ENCODE results near the gene VTI1A.
"Not testable (repeated sequence)": the region's sequence is repeated elsewhere in the genome, so short reads cannot be mapped to it uniquely, and the experiment has no call there.

Gene VTI1A

DNA sequence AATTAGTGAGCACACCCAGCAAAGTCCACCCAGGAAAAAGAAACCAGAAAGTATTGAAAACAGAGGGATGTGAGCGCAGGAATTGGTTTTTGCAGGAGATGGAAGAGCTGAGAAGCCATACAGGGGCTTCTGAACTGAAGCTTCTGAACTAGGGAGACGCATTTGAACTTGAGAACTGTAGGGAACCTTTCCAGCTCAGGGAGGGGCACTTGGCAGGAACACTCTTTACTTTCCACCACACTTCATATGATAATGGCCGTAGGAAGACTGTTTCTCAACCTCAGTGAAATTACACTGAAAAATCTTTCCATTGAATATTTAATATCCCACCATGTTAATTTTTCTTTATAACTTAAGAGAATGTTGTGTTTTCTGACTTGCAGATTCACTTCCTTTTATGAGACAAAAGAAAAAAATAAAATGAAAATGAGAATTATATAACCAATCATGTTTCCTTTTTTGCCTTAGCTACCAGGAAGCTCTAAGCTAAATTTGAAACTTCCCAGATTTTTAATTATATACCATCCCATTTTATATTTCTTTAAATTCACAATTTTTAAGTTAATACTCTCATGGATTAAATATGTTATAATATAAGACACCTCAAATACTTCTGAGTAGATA is 404.7 kb downstream of the VTI1A start:
- no peak for DNase-seq (ENCODE audit: low read depth in 1 of 2, low spot score in 1 of 2)

DNA sequence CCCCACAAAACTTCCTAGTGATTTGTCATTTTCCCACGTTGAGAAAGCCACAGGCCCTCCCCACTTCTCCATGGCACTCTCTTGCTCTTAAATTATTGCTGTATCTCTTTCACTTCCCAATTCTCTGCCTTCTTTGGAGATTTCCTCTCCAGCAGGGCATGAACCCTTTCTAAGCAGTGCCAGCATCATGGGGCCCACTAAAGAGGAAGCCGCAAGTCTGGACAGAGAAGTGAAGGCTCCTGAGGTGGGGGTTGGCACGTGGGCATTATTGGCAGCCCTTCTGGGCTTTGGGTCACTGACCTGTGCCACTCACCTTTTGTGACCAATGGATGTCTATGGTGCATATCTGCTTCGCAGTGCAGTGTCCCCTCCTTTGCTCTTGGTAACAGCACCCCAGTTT is 405.3 kb downstream of the VTI1A start:
- no peak for DNase-seq (ENCODE audit: low read depth in 1 of 2, low spot score in 1 of 2)

DNA sequence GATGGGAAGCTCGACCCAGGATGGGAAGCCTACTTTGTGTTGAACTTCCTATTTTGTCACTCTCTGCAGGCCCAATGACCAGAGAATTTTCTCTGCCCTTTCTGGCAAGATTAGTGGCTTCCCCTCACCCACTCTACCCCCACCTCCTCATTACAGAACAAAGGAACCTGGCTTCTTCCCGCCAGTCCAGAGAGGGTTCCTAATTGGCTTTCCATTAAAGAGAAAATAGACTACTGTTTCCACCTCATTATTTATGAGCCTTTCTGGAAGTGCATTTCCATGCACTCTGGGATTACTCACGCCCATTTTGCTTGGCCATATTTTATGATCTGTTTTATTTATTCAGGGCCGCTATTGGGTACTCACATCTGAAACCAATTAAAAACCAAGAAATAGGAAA is 408.1 kb downstream of the VTI1A start:
- DNase-seq (ENCODE audit: low read depth in 1 of 2, low spot score in 1 of 2): no peak

DNA sequence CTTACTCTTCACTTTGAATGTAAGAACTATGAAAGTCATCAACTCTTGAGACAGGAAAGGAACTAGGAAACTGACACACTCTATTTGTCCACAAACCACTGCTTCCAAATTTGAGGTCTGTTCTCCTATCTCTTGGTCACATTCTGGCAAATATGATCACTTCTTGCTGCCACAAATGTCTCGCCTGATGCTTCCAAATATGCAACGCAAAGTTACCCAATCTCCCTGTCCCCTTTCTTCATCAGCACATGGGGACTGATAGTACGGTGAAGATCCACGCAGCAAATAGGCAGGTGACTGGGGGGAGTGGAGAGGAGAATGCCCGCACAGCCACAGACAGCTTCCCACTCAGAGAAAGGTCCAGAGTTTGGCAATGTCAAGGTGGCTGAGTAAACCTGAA is 410.5 kb downstream of the VTI1A start:
- DNase-seq (ENCODE audit: low read depth in 1 of 2, low spot score in 1 of 2): no peak

DNA sequence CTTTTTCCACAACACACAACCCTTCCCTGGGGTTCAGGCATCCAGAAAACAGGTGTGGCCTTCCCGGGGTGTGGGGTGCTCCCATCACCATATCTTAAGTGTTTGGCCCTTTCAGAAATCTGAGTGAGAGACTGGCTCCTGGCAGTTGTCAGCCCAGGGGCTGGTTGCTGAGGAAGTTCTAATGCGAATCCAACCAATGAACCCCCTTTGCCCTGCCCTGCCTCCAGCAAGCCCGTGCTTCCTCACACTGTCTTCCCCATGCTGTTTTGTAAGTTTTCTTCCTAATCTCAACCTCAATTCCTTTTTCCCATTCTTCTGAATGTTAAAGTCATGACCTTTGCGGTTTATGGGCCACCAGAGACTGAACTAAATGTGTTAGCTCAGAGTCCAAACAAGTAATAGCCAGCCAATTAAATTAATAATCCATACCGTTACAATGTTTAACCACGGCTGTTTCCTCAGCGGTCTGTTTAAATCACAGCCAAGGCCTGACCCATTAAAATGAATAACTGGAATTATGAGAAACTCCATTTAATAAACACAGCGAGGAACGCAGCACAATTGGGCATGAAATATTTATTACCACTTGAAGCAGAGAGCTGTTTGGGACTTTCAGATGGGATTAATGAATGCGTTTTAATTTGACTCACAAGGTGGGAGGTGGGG is 412.1 kb downstream of the VTI1A start:
- no peak for DNase-seq (ENCODE audit: low read depth in 1 of 2, low spot score in 1 of 2)

DNA sequence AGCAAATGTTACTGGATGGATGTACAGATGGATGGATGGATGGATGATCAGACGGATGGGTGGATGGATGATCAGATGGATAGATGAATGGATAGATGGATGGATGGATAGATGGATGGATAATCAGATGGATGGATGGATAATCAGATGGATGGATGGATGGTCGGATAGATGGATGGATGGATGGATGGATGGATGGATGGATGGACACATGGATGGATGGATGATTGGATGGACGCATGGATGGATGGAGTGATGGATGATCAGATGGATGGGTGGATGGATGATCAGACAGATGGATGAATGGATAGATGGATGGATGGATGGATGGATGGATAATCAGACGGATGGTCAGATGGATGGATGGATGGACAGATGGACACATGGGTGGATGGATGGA is 412.8 kb downstream of the VTI1A start:
- DNase-seq (ENCODE audit: low read depth in 1 of 2, low spot score in 1 of 2): no peak

DNA sequence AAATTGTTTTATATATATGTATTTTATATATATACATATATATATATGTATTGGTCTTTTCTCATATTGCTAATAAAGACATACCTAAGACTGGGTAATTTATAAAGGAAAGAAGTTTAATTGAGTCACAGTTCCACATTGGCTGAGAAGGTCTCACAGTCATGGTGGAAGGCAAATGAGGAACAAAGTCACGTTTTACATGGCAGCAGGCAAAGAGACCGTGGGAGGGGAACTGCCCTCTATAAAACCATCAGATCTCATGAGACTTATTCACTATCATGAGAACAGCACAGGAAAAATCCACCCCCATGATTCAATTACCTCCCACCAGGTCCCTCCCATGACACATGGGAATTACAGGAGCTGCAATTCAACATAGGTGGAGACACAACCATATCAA is 416.4 kb downstream of the VTI1A start:
- DNase-seq (ENCODE audit: low read depth in 1 of 2, low spot score in 1 of 2): not testable (repeated sequence)
